ENCODE data around the gene HAND2.

Gene HAND2

DNA sequence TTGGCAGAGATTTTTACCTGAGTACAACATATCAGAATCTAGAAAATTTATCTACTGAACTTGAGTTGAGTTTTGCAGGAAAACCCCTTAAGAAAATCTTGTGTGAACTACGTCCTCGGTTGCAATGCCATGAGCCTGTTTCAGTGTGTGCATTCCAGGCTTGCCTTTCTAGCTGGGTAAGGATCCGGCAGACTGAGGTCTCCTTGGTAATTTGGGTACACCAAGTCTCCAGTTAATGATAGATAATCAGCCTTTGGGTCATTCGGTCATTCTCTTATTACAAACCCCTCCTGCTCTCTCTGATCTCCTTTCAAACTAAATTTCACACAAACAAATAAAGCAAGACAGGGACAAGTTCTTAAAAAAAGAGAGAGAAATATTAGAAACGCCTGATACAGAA is 5.9 kb upstream of the HAND2 start:
- FAIRE-seq = no peak

DNA sequence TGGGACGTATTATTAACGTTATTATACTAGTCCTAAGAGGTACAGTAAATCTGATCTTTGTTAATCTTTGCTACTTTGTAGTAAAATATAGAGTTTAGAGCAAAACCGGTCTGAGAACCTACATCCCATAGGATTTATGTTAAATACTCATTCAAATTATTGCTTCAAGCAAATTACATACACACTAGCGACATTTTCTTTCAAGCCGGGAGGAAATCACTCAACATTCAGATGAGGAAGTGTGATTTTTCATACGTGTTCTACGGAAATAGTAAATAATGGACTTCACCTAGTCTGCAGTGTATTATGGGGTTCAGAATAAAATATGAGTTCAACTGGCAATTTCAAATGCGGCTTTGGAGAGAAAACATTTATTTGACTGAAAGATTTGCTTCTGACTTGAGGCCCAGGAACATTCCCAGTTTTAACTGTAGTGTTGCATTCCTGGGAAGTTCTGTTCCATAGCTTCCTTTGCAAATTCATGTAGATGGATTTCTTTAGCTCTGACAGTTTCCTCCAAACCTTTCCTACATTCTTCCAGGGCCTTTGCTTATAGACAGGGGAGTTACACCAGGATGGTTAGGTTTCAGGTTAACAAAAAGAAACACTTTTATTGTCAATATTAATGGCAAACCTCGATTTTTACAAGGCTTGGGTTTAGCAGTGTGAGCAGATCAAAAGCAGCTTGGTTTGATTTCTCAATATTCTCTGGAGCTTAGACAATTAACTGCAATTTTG is 5.3 kb upstream of the HAND2 start:
- no peak for FAIRE-seq

DNA sequence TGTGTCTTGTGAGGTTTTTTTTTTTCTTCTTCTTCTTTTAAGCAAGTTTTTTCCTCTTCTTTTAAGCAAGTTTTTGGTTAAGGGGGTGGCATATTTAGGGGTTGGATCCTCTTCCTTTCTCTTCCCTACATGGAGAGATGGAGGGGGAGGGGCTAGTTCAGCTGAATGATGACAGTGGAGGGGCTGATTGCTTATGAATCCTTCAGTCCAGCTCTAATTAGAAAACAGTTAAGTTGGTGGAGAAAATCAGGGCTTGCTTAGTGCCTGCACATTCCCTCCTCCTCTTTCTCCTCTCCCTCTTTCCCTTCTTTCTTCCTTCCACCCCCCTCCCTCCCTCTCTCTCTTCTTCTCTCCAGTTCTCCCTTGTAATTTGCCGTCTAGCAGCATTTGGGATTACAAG is 4.4 kb upstream of the HAND2 start:
- FAIRE-seq = no peak

DNA sequence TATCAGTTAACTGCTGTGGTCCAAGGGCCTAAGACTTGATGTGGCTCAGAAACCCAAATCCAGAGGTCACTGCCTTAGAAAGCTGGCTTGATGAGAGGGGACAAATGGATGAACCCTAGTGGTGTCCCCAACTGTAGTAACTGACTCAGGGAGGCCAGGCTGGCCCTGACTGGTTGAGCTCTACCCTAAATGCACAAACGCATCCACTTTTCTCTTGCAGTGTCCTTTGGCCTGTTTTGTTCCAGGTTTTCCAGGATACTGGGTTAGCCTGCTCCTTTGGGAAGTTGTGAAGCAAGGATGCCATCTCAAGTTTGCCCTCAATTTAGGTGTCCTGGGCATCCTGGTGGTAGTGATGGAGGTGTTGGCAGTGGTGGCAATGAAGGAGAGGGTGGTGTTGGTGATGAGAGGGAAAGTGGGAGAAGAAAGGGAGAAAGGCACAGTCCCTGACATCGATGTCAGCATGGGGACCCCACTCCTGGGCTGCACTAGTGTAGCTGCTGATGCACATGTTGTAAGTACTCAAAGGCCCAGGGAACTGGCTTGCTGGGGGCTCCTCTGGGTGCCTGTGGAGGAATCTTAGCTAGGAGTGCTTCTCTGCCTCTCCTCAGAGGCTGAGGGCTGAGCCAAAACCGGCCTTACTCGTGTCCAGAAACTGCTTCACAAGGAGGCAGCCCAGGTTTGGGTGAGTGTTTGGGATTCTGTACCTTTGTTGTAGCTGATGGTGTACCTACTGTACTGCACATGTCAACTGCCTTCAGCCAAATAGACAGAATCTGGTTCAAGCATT is 2.9 kb upstream of the HAND2 start:
- FAIRE-seq = no peak

DNA sequence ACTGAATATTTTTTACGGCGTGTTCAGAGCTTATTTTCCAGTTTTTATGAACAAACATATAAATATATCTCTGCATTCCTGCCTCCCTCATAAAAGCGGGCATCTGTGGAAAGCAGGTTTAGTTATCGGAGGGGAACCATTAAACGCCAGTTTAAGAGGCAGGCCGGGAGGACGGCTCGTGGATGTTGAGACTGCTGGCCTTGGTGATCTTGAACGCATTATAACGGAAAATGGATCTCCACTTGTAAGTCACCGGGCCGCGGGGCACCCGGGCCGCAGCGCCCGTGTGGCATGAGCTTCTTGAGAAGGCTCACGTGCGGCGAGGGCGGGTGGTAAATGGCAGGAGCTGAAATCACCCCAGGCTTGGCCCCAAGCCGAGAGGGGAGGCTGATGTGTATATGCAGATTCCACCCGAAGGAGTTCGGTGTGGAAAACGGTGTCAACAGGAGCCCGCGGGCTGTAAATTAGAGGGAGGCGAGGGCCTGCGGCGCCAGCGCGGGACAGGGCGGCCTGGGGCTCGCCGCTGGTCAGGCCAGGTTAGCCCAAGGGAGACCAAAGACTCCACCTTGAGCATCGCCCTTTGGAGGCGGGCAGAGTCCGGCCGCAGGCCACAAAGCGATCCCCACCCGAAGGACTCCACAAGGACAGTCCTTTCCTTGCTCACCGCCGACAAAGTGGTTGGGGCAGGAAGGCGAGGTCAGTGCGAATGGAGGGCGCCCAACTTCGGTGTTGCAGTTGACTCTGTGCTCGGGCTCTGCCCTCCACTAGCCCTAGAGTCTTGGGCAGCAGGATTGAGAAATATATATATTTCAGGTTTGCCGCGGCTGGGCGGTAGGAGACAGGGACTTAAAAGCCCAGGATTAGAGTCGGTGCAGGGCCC is 1.3 kb upstream of the HAND2 start:
- FAIRE-seq = no peak

DNA sequence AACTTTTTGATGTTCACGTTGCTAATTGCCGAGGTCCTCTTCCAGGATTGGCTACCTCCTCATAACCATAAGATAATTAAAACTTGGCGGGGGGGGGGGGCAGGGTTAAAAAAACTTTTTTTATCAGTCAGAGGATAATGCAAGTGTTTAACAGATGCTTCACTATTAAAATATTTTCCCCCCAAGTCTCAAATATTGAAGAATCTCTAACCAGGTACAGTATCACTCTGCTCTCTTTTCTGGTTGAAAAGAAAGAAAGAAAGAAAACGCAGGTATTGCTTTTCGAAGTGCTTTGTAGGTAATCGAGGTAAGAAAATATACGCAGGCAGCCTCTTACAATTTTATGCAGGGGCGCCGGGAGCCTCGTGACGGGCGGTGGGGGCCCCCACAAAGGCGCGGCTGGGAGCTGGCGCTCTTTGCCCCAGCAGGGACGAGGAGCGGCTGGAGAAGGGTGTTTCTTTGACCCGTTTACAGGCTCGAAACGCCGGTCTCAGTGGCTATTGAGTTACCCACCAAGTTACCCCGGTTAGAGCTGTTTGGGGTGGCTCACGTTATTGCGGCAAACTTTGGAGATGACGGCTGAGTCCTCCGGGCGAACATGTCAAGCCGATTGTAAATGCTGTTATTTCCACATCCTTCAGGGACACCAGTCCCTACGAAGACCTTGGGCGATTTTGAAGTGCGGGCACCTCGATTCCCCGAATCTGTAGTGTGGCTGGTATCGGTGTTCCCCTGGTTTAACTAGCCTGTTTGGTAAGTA is 477 bp upstream of the HAND2 start:
- FAIRE-seq = no peak

DNA sequence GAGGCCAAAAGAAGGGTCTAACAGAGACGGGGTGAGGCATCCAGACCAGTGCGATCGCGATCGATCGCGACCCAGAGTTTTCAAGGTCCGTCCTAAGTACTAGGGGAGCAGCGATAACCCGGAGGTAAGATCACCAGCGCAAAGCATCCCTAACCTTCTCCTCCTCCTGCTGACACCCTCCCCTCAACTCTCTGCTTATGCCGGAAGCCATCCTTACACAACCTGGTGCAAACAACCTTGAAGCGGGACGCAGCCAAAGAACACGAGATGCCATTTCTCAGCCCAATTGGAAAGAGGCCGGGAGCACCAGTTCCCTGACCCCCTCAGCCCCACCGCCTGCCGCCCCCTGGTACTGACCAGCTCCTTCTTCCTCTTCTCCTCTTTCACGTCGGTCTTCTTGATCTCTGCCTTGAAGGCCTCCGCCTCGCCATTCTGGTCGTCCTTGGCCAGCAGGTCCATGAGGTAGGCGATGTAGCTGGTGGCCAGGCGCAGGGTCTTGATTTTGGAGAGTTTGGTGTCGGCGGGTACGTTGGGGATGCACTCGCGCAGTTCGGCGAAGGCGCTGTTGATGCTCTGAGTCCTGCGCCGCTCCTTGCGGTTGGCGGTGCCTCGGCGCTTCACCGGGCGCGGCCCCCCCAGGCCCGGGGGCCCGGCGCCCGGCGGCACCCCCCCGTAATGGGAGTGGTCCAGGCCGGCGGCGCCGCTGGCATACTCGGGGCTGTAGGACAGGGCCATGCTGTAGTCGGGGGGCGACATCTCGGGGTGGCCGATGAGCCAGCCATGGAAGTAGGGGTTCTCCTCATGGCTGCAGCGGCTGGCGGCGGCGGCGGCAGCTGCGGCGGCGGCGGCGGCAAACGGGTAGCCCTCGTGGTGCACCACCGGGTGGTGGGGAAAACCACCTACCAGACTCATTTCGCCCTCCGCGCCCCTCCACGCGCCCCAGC is 1.4 kb downstream of the HAND2 start:
- no peak for FAIRE-seq

DNA sequence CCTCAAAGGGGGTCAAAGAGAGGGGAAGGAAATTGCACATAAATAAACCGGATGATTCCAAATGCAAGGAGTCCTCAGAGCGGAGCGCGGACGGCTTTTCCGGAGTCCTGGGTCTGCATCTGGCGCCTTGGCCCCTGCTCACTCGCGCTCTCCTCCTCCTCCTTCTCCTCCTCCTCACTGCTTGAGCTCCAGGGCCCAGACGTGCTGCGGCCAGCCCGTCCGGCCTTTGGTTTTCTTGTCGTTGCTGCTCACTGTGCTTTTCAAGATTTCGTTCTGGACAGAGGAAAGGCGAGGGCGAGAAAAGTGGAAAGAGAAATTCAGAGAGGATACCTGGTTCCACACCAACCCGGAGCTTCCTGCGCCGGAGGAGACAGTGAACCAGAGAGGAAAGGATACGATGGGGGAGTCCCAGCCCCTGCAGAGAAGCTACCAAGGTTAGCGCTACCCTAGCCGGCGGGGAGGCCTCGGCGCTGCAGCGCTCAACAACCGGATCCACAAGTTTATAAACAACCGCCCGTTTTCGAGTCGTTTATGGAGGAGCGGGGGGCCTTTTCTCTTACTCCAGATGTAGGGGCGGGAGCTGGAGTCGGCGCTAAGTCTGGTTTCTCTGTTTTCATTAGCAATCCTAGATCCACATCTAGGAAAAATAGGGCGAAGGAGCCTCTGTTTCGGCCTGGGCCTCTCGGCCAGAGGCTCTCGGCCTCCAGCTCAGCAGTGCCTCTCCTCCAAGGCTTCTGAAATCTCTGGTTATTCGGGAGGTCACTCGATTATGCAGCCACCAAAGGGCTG is 2.7 kb downstream of the HAND2 start:
- FAIRE-seq = no peak

DNA sequence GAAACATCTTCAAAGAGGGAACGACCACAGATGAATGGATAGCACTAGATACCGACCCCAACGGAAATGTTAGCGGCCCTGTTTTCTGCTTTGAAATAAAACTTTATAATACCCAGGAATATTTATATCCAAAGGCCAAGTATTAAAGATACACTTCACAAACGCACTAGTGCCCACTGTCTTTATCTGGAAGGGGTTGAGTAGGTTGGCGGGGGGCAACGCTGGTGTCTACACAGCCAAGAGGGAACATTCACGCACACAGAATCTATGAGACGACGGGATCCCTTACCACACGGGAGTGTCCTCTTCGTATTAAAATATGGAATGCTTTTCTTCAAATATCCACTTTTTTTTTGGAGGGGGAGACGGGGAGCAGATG is 3.3 kb downstream of the HAND2 start:
- no peak for FAIRE-seq

DNA sequence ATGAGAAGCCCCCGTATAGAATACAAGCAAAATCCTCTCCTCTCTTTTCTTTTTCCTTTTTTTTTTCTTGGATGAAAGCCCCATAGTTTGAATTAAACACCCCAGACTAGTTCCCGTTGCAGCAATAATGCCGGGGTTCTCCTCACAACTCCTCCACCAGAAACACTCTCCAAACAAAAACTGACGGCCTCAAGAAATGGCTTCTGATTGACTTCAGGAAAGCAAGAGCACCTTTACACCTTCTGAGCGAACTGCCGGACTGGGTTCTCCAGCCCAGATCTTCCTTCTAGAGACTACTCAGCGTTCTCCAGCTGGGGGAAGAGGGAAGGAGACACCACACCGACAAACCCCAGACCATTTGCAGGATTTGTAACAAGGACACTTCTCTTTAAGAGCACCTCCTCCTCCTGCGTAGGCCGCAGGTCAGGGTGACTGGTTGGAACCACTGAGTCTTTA is 4.0 kb downstream of the HAND2 start:
- FAIRE-seq = no peak

DNA sequence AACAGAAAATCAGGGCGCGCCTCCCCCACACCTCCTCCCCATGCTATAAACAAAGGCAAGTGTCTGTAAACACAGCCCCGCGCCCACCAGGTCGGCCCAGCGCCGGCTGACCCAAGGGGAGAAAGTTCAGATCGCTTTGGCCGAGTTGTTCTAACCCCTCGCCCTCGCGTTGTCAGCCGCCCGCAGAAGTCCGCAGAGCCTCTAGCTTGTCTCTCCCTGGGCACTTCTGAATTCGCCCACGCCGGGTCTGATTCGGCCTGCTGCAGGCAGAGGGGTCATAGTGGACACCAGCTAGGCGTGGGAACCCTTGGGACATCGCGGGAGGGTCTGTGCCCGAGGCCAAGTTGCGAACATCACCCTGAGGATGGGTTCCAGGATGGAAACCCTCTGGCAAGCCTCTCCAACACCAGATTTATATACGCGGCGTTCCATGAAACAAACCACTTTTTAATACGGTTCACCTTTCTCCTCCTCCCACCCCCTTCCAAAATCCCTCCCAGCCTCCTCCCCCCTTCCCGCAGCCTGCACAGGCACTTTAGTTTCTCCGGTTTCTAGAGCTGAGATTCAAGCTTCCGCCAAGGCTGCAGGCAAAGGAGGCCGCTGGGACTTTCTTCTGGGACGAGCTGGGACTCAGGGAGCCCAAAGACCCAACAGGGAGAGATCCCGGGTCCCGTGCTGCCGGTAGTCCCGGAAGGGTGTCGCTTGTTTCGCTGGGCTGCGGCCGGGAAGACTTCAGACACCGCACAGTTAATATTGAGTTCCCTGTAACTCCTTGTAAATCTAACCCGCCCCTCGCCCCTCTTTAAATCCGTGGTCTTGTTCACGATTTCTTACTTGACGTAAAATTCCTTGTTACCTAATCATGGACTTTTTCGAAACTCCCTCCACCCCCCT is 4.7 kb downstream of the HAND2 start:
- no peak for FAIRE-seq

DNA sequence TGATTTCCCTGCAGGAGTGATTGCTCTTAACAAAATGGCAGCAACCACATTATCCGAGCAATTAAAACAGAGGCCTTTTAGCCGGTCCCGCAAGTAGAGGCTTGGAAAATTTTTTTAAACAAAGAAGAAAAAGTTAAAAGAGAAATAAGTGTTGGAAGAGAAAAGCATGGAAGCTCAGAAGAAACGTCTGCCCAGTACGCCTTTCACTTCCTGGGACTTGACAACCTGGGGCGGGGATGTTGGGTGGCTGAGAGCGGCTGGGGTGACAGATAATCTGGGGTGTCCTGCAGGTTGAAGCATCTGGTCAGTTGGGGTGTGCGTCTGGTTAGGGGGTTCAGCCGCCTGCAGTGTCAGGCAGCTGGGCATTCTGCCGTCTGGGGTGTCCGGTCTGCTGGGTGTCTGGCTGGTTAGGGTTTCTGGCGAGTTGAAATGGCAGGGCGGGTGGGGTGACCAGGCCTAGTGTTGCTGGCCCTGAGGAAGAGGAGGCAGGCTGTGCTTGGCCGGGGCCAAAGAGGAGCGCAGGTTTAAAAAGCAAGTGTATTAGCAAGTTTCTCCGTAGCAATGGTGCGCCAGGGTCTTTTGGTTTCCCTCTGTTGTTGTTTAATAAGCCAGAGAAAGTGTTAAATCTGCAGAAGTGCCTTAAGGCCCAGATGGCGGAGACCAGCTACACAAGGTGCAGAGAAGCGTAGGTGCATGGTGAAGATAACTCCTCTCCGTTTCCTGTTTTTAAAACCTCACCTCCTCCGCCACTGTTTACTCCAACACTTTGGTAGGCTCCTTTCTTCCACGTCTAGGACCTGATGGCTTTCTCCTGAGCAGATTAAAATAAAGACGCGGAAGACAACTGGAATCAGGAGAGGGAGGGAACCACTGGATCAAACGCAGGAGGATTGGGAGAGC is 5.6 kb downstream of the HAND2 start:
- FAIRE-seq = no peak

DNA sequence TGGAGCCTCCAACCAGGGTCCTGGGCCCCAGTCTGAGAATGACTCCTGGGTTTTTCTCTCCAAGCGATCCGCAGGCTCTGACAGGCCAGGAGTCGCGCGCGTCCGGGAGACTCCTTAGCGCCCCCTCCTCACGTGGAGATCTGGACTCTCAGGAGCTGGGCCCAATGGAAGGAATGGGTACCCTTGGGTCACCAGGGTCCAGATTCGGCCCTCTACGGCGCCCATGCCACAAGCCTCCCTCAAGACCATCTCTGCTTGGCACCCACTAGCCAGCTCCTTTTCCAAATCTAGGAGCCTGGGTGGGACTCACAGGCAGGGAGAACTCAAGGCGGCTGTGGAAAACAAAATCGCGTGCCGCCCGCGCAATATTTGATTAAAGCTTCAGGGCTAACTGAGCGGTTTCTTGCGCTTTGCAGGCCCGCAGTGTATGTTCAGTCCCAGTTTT is 7.1 kb downstream of the HAND2 start:
- FAIRE-seq = no peak

DNA sequence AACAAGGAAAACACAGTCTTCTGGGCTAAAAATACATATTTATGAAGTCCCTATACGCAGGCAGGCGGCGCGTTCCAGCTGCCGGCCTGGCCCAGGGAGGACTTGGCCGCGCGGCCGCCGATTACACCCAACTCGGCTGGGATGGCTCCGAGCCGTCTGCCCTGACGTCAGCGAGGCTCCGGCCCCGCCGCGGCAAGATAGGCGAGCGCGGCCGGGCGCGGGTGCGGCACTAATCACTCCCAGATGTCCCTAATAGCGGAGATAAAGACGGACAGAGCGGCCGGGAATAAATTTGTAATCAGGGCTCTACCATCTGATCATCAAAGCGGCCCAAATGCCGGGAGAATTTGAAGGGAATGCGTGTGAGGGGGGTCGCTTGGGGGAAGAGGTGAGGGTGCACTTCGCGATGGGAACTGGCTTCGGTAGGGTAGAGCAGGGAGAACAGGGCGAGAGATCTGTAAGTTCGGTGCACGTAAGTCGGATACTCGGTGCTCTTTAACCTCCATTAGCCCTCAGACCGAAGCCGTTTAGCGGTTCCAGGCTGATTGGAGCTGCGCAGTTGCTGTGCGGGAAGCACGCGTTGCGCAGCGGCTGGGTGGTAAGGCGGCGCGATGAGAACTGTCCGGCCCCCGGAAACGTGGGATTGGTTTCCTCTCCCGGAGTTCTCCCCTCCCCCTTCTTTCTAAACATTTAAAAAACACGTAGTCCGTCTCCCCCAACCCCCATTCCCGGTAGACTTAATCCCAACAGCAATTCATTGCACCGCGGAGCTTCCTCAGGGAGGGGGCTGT is 7.7 kb downstream of the HAND2 start:
- no peak for FAIRE-seq

DNA sequence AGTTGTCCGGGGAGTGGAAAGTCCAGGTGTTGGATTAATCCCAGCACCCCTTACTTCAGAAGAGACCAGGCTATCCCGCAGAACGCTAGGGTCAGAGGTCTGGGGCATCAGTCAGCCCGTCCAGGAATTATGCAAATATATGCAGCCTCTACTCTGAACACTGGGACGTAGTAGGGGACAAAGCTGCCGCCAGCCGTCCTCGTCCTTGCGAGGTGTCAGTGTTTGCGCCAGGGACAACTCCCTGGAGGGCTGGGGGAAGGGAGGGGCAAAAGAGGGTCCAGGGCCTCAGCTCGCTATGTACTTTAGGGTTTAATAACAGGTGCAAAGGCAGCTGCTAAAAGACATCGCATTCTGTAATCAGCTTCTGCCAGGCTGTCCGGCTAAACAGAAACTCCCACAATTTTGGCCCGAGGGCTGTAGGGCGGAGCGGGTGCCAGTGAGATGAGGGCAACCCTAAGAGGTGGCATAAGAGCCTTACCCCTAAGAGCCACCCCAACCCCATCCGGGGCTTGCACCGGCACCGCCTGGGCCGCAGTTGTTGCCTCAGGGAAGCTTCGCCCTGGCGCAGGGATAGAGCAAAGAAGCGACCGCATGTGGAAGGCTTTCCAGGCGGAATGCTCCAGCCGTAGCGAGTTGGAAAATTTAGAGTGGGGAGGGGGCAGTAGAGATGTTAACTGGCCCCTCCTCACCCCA is 8.4 kb downstream of the HAND2 start:
- no peak for FAIRE-seq

DNA sequence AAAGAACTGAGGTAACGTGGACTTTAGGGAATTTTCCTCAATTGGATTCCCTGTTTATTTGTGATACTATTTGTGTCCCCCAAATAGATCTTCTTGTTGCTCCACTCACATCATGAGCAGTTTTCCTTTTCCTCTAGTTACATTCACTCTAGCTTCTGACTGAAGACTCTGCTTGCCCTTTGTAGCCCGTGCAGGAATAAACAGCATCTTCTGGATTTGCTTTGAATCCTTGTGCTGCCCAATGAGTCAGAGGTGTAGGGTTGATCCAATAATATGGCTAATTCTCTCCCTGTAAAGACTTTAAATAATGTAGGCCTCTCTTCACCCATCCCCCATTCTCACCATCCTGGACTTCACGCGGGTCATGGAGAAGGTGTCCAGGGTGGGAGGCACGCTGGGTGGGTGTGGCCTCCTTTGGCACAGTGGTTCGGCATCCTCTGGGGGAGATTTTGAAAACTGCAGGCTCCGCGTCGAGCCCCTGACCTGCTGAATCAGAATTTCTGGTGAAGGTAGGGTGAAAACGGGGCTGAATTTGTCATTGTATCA is 9.0 kb downstream of the HAND2 start:
- FAIRE-seq = no peak

All from TTC549 (cell line).